Gastroesophageal sphincter (tissue), 4 donors: Measurements from ENCODE around the gene HS1BP3. TPM values are rescaled to one million over a fixed set of nuclear protein-coding genes. Genes with fewer than 3 reads are reported as not detected.

Experiments used
- ATAC-seq: fragments of 150-250 bp; one replicate; pipeline ENCODE4 v1.9.1; 2016; ENCODE audit warnings: mild to moderate bottlenecking, moderate library complexity
- H3K27ac ChIP-seq, 4 donors: fragments of 200-600 bp; sonication (generic) in 3 of 4; 1 replicate in 3 of 4; 2 replicates in 1 of 4; pipeline ENCODE4 v1.5.1; 2016 to 2019
- H3K27me3 ChIP-seq: fragments of 200-600 bp; sonication (generic); one replicate; pipeline ENCODE4 v1.5.1; 2019
- H3K36me3 ChIP-seq, 2 donors: fragments of 200-600 bp; sonication (generic); one replicate each; pipeline ENCODE4 v1.5.1; 2019; ENCODE audit warnings: control low read depth in 1 of 2
- H3K4me1 ChIP-seq, 3 donors: fragments of 200-600 bp; sonication (generic); 1 replicate in 2 of 3; 2 replicates in 1 of 3; pipeline ENCODE4 v1.5.1; 2016 to 2019; ENCODE audit warnings: control low read depth in 2 of 3
- H3K4me3 ChIP-seq, 2 donors: fragments of 200-600 bp; sonication (generic); one replicate each; pipeline ENCODE4 v1.5.1; 2019; ENCODE audit warnings: mild to moderate bottlenecking in 1 of 2, moderate library complexity in 1 of 2
- H3K9me3 ChIP-seq, 3 donors: fragments of 200-600 bp; sonication (generic); one replicate each; pipeline ENCODE4 v1.5.1; 2017 to 2019; ENCODE audit warnings: control low read depth in 2 of 3
- EP300 ChIP-seq: sonication (generic); formaldehyde crosslinking; IDR thresholded peaks from one replicate; pipeline ENCODE4 v1.6.1; 2017; ENCODE audit warnings: antibody characterized with exemption, mild to moderate bottlenecking
- POLR2A ChIP-seq, 2 donors: fragments of 450-650 bp; IDR thresholded peaks; one replicate each; pipeline ENCODE4 v1.6.1; 2017; ENCODE audit warnings: antibody characterized with exemption in 2 of 2, mild to moderate bottlenecking in 2 of 2, moderate library complexity in 1 of 2
- POLR2AphosphoS5 ChIP-seq: sonication (generic); formaldehyde crosslinking; IDR thresholded peaks from one replicate; pipeline ENCODE4 v1.6.1; 2017; ENCODE audit warnings: antibody characterized with exemption
- WGBS, 2 donors: methylation state at CpG; one replicate each; pipeline ENCODE4 v1.1.5; 2018; ENCODE audit warnings: low coverage in 1 of 2; 5-methylcytosine and 5-hydroxymethylcytosine counted together
- total RNA-seq, 4 donors: library from RNA; depleted of rRNA; stranded (reverse); fragments of >200 nt; gene quantifications; one replicate each; pipeline ENCODE4 v1.1.0, GENCODE V29; 2016
- TF ChIP-seq, protein P1 (sequence below), 4 experiments: fragments of 200-600 bp in 2 of 4; fragments of 450-650 bp in 2 of 4; sonication (generic) in 1 of 4; IDR thresholded peaks; one replicate each; pipeline ENCODE4 v1.5.1; 2017 to 2019; ENCODE audit warnings: antibody characterized with exemption in 4 of 4, mild to moderate bottlenecking in 2 of 4, moderate library complexity in 2 of 4

HS1BP3 gene
- total RNA-seq, 4 donors from 2014 or later, result 42.8 to 89.1 (median 61.4) TPM

- H3K27me3 ChIP-seq, result peaks cover 97% of the 10 kb centered on the region
- H3K4me3 ChIP-seq, result peak overlapping the region in 1 of 2 donors; percentile 60
- no peak for ATAC-seq
- H3K27ac ChIP-seq, result peak overlapping the region in 3 of 4 donors; percentile 61 to 85 (median 82)
- H3K36me3 ChIP-seq, result no peaks in the 10 kb centered on the region
- no peak for TF ChIP-seq EP300
- TF ChIP-seq, protein P1, sequence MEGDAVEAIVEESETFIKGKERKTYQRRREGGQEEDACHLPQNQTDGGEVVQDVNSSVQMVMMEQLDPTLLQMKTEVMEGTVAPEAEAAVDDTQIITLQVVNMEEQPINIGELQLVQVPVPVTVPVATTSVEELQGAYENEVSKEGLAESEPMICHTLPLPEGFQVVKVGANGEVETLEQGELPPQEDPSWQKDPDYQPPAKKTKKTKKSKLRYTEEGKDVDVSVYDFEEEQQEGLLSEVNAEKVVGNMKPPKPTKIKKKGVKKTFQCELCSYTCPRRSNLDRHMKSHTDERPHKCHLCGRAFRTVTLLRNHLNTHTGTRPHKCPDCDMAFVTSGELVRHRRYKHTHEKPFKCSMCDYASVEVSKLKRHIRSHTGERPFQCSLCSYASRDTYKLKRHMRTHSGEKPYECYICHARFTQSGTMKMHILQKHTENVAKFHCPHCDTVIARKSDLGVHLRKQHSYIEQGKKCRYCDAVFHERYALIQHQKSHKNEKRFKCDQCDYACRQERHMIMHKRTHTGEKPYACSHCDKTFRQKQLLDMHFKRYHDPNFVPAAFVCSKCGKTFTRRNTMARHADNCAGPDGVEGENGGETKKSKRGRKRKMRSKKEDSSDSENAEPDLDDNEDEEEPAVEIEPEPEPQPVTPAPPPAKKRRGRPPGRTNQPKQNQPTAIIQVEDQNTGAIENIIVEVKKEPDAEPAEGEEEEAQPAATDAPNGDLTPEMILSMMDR (IDR thresholded peaks at IDR 0.05), result no peak
- no peak for TF ChIP-seq POLR2A (IDR thresholded peaks at IDR 0.05)
- TF ChIP-seq POLR2AphosphoS5, result no peak
- 95 to 100% methylated on average over 1 to 2 of the region's 6 CpGs for WGBS, 2 donors
- peaks cover 0 to 83% (median 23%) of the 10 kb centered on the region in 3 donors for H3K4me1 ChIP-seq
- no peaks in the 10 kb centered on the region for H3K9me3 ChIP-seq
These were observed 17.6 kb upstream of the HS1BP3 start for GRCh38 chr2:20668451-20668850.

DNA sequence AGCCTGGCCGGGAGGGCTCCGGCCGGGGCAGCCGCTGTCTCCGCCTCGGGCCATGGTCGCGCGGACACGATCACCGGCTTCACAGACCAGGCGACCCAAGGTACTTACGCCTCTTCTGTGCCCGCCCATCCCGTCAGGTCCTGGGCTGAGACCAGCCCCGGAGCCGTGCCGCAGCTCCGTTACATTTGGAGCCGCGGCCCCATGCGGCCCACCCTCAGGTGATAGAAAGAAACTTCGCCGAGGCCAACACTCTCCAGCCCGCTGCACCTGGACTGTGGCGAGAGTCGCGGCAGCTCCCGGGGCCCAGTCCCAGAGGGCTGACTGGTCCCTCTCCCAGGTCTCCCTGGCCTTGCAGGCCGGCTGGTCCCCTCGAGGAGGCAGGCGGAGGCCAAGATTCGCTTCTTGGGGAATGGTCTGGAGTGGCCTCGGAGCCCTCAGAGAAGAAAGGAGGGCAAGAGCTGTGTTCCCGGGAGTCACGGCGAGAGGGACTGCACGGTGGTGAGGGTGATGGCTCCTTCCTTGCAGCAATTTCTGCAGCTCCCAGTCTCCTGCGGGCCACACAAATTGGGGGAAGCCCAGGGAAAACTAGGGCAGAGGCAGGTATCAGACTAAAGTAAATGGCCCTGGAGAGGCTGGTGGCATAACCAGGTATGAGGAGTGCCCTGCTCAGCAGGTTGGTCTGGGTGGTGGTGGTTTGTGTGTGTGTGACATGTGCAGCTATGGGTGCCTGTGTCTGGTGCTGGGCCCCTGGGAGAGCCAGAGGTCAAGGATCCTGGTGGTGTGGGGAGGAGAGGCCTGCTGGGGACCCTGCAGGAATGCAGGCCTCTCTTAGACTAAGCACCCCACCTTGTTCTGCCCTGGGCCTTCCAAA lies 16.9 kb upstream of the HS1BP3 start:
- Histone ChIP-seq H3K9me3 (no peaks in the 10 kb centered on the region), H3K36me3 (no peaks in the 10 kb centered on the region), H3K27me3 (peaks cover 97% of the 10 kb centered on the region), H3K27ac (peak overlapping the region; percentile 35 to 85 (median 72)), H3K4me3 (peak overlapping the region; percentile 33 to 60), H3K4me1 (peaks cover 0 to 77% (median 23%) of the 10 kb centered on the region in 3 donors)
- 51 to 100% methylated on average over 2 to 12 of the region's 39 CpGs for WGBS, 2 donors
- ATAC-seq, result no peak
- TF ChIP-seq POLR2AphosphoS5, result no peak
- TF ChIP-seq EP300, result no peak
- TF ChIP-seq POLR2A (IDR thresholded peaks at IDR 0.05), result no peak
- TF ChIP-seq, protein P1 (IDR thresholded peaks at IDR 0.05), result no peak

GRCh38 chr2:20667151-20667530 lies 16.2 kb upstream of the HS1BP3 start:
- TF ChIP-seq, protein P1 (IDR thresholded peaks at IDR 0.05), result peak in 1 of 4 experiments; percentile 6
- TF ChIP-seq POLR2A (IDR thresholded peaks at IDR 0.05) (no peak), EP300 (no peak), POLR2AphosphoS5 (no peak)
- peaks cover 97% of the 10 kb centered on the region for H3K27me3 ChIP-seq
- no CpG with 5 or more reads among the region's 62 CpGs for WGBS, 2 donors
- peak; percentile 34 for ATAC-seq
- H3K9me3 ChIP-seq, result no peaks in the 10 kb centered on the region
- peak overlapping the region; percentile 51 to 60 for H3K4me3 ChIP-seq
- peak overlapping the region; percentile 40 to 85 (median 72) for H3K27ac ChIP-seq
- no peaks in the 10 kb centered on the region for H3K36me3 ChIP-seq
- peaks cover 0 to 71% (median 23%) of the 10 kb centered on the region in 3 donors for H3K4me1 ChIP-seq

DNA sequence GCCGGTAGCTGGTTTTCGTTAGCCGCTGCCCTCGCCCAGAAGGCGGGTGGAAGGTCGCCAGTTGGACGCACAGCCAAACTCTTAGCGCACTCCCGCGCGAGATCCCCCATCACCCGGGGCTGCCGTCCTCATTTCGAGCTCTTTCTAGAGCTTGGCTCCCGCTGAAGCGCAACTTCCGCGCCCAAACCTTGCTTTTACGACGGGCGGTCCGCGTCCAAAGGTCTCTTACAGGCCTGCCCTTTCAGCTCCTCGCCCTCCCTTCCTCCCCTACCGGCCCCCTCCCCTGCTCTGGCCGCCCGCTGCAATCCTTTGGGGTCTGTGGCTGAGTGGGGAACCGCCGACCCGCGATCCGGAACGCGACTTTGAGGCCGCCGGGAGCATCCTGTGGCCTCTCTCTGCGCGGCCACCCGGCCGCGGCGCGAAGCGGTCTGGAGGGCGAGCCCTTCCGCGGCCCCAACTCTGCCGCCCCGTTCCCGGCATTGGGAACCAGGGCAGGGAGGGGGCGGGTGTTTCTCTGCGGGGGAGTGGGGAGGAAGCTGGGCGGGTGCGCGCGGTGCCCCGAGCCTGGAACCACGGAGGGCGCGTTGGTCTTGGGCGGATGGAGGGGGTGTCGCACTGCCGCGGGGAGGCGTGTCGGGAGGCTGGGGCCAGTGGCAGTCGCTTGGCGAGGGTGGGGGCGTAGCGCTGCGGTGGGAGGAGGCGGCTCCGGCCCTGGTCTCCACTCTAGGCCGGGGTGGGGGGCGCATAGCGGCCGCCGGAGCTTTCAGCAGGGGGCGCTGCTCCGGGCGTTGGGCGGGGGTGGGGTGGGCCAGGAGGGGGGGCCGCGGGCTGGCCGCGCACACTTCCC lies 15.6 kb upstream of the HS1BP3 start, which contains the start of gene GDF7:
Gene GDF7, plus strand, starts transcription at position 841 of the 847 bp plus-strand sequence. CDS start 96 bp downstream, outside the sequence.
- Histone ChIP-seq H3K9me3 (no peaks in the 10 kb centered on the region), H3K4me3 (peak within 1 kb of the TSS; percentile 51 to 60), H3K36me3 (no peaks in the 10 kb centered on the region), H3K4me1 (peaks cover 0 to 70% (median 23%) of the 10 kb centered on the region in 3 donors), H3K27ac (peak within 1 kb of the TSS; percentile 40 to 85 (median 72)), H3K27me3 (peaks cover 97% of the 10 kb centered on the region)
- 10% methylated on average over 4 of the region's 86 CpGs; no CpG with 5 or more reads in 1 of the 2 donors for WGBS, 2 donors
- TF ChIP-seq POLR2A (IDR thresholded peaks at IDR 0.05) (peak in 1 of 2 donors; percentile 6), EP300 (no peak), POLR2AphosphoS5 (no peak)
- TF ChIP-seq, protein P1 (IDR thresholded peaks at IDR 0.05), result peak in 1 of 4 experiments; percentile 55
- peak; percentile 73 for ATAC-seq
